ENCODE measurements around the gene MTX1. TPM values are rescaled to one million over a fixed set of nuclear protein-coding genes. Genes with fewer than 3 reads are reported as not detected.

MTX1 gene
- total and polyA plus RNA-seq, 2 experiments from 2014 or later = 61.4 to 69.2 TPM

- no peaks in the 10 kb centered on the region for H3K27me3 ChIP-seq (replicated peaks; ENCODE audit: insufficient read depth)
- WGBS, 2 experiments (ENCODE audit: low coverage in 1 of 2, low lambda C conversion rate in 2 of 2, missing lambda C conversion rate in 2 of 2) = 63 to 68% methylated on average over 4 of the region's 4 CpGs
- H3K4me2 ChIP-seq (ENCODE audit: unreplicated experiment) = no peak overlapping the region
- H3K9me2 ChIP-seq (ENCODE audit: insufficient read depth) = no peaks in the 10 kb centered on the region
- H3K79me2 ChIP-seq (ENCODE audit: insufficient read depth) = peaks cover 20% of the 10 kb centered on the region
- no peak overlapping the region for H3K9ac ChIP-seq
- no peak overlapping the region for H3K27ac ChIP-seq
- no peaks in the 10 kb centered on the region for H3K36me3 ChIP-seq (ENCODE audit: low read depth)
- no peaks in the 10 kb centered on the region for H3K9me3 ChIP-seq (ENCODE audit: low read depth)
- TF ChIP-seq EZH2phosphoT487 (IDR thresholded peaks at IDR 0.05; ENCODE audit: insufficient read depth, low read depth) (no peak), EZH2 (IDR thresholded peaks at IDR 0.05; ENCODE audit: insufficient read depth, poor library complexity, severe bottlenecking) (no peak)
- in situ Hi-C loops (cut with MboI) = no loop called here
- no peaks in the 10 kb centered on the region for H4K20me1 ChIP-seq (ENCODE audit: insufficient read depth)
- H2AFZ ChIP-seq = no peak overlapping the region
- no peak overlapping the region for H3K4me3 ChIP-seq
- no peak for DNase-seq
- no peaks in the 10 kb centered on the region for H3F3A ChIP-seq (ENCODE audit: insufficient read depth)
- peaks cover 11% of the 10 kb centered on the region for H3K4me1 ChIP-seq (ENCODE audit: insufficient read depth)
These were observed 8.7 kb upstream of the MTX1 start for GRCh38 chr1:155199792-155200191.

- Histone ChIP-seq H3K9me3 (ENCODE audit: low read depth) (no peaks in the 10 kb centered on the region), H2AFZ (no peak overlapping the region), H4K20me1 (ENCODE audit: insufficient read depth) (no peaks in the 10 kb centered on the region), H3K79me2 (ENCODE audit: insufficient read depth) (peaks cover 13% of the 10 kb centered on the region), H3K27me3 (replicated peaks; ENCODE audit: insufficient read depth) (no peaks in the 10 kb centered on the region), H3K4me2 (ENCODE audit: unreplicated experiment) (no peak overlapping the region), H3K4me1 (ENCODE audit: insufficient read depth) (peaks cover 5% of the 10 kb centered on the region), H3K4me3 (no peak overlapping the region), H3K9ac (no peak overlapping the region), H3K27ac (no peak overlapping the region), H3F3A (ENCODE audit: insufficient read depth) (no peaks in the 10 kb centered on the region), H3K36me3 (ENCODE audit: low read depth) (no peaks in the 10 kb centered on the region), H3K9me2 (ENCODE audit: insufficient read depth) (no peaks in the 10 kb centered on the region)
- WGBS, 2 experiments (ENCODE audit: low coverage in 1 of 2, low lambda C conversion rate in 2 of 2, missing lambda C conversion rate in 2 of 2) = 93 to 98% methylated on average over 5 of the region's 5 CpGs
- in situ Hi-C loops (cut with MboI) = no loop called here
- no peak for DNase-seq
- TF ChIP-seq EZH2 (IDR thresholded peaks at IDR 0.05; ENCODE audit: insufficient read depth, poor library complexity, severe bottlenecking) (no peak), EZH2phosphoT487 (IDR thresholded peaks at IDR 0.05; ENCODE audit: insufficient read depth, low read depth) (no peak)
These were observed 7.6 kb upstream of the MTX1 start for GRCh38 chr1:155200920-155201319.

DNA sequence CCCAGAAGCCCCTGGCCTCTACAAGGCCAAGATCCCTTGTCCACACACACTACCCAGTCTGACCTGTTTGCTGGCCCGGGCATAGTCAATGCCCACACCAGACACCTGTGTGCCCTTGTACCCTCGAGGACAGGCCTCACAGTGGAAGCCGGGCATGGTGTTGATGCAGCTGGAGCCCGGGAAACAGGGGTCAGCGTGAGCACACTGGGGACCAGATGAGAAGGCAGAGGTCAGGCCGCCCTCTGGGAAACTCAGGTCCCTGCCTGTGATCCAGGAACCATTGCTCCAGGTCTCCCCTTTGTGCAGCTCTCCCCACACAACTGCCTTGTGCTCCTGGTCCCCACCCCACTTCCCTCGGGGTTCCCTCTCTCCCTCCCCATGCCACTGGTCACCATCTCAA lies 6.3 kb upstream of the MTX1 start:
- Histone ChIP-seq H4K20me1 (ENCODE audit: insufficient read depth) (no peaks in the 10 kb centered on the region), H3K4me1 (ENCODE audit: insufficient read depth) (peaks cover 3% of the 10 kb centered on the region; the same call in 1 of the 2 replicates), H2AFZ (no peak overlapping the region), H3K9ac (no peak overlapping the region), H3F3A (ENCODE audit: insufficient read depth) (no peaks in the 10 kb centered on the region), H3K27ac (no peak overlapping the region), H3K4me2 (ENCODE audit: unreplicated experiment) (no peak overlapping the region), H3K4me3 (no peak overlapping the region), H3K79me2 (ENCODE audit: insufficient read depth) (peaks cover under 1% of the 10 kb centered on the region; the same call in 1 of the 2 replicates), H3K27me3 (replicated peaks; ENCODE audit: insufficient read depth) (no peaks in the 10 kb centered on the region), H3K9me2 (ENCODE audit: insufficient read depth) (no peaks in the 10 kb centered on the region), H3K36me3 (ENCODE audit: low read depth) (no peaks in the 10 kb centered on the region), H3K9me3 (ENCODE audit: low read depth) (no peaks in the 10 kb centered on the region)
- 64 to 66% methylated on average over 7 of the region's 7 CpGs for WGBS, 2 experiments (ENCODE audit: low coverage in 1 of 2, low lambda C conversion rate in 2 of 2, missing lambda C conversion rate in 2 of 2)
- TF ChIP-seq EZH2phosphoT487 (IDR thresholded peaks at IDR 0.05; ENCODE audit: insufficient read depth, low read depth) (no peak), EZH2 (IDR thresholded peaks at IDR 0.05; ENCODE audit: insufficient read depth, poor library complexity, severe bottlenecking) (no peak)
- no peak for DNase-seq
- in situ Hi-C loops (cut with MboI) = no loop called here

GRCh38 chr1:155202731-155203515 lies 5.6 kb upstream of the MTX1 start:
- no peak overlapping the region for H3K9ac ChIP-seq
- no peak overlapping the region for H3K4me2 ChIP-seq (ENCODE audit: unreplicated experiment)
- H3K27ac ChIP-seq = no peak overlapping the region
- no peaks in the 10 kb centered on the region for H3K36me3 ChIP-seq (ENCODE audit: low read depth)
- H3K4me3 ChIP-seq = no peak overlapping the region
- H3K9me3 ChIP-seq (ENCODE audit: low read depth) = no peaks in the 10 kb centered on the region
- peaks cover 10% of the 10 kb centered on the region for H3K4me1 ChIP-seq (ENCODE audit: insufficient read depth)
- in situ Hi-C loops (cut with MboI) = no loop called here
- peaks cover 4% of the 10 kb centered on the region for H3F3A ChIP-seq (ENCODE audit: insufficient read depth)
- no peaks in the 10 kb centered on the region for H3K27me3 ChIP-seq (replicated peaks; ENCODE audit: insufficient read depth)
- H3K79me2 ChIP-seq (ENCODE audit: insufficient read depth) = no peaks in the 10 kb centered on the region
- H3K9me2 ChIP-seq (ENCODE audit: insufficient read depth) = no peaks in the 10 kb centered on the region
- WGBS, 2 experiments (ENCODE audit: low coverage in 1 of 2, low lambda C conversion rate in 2 of 2, missing lambda C conversion rate in 2 of 2) = 89 to 92% methylated on average over 19 of the region's 19 CpGs
- TF ChIP-seq EZH2phosphoT487 (IDR thresholded peaks at IDR 0.05; ENCODE audit: insufficient read depth, low read depth) (no peak), EZH2 (IDR thresholded peaks at IDR 0.05; ENCODE audit: insufficient read depth, poor library complexity, severe bottlenecking) (no peak)
- DNase-seq = no peak
- H2AFZ ChIP-seq = no peak overlapping the region
- no peaks in the 10 kb centered on the region for H4K20me1 ChIP-seq (ENCODE audit: insufficient read depth)

Measured in GM23248 (cell line).